Neuronal stem cell (in vitro differentiated cells): Measurements from ENCODE around the gene HNRNPCL4.
"Not testable (repeated sequence)": the region's sequence is repeated elsewhere in the genome, so short reads cannot be mapped to it uniquely, and the experiment has no call there.

ENCODE experiments used
- DNase-seq: peaks from one replicate; pipeline ENCODE4 v3.0.0-alpha.2; 2013; ENCODE audit warnings: low spot score
- H2AFZ ChIP-seq: one replicate; pipeline ENCODE4 v1.6.1; 2013; ENCODE audit warnings: mild to moderate bottlenecking, low read length, inconsistent platforms
- H2AK5ac ChIP-seq: 2 replicates; pipeline ENCODE4 v1.6.1; 2013; ENCODE audit warnings: low read depth, mild to moderate bottlenecking, inconsistent platforms, low read length, moderate library complexity, mixed read lengths
- H2BK120ac ChIP-seq: 2 replicates; pipeline ENCODE4 v1.6.1; 2013; ENCODE audit warnings: low read depth, mild to moderate bottlenecking, inconsistent platforms, low read length, moderate library complexity, mixed read lengths
- H2BK12ac ChIP-seq: one replicate; pipeline ENCODE4 v1.6.1; 2013; ENCODE audit warnings: low read length, inconsistent platforms
- H2BK15ac ChIP-seq: 2 replicates; pipeline ENCODE4 v1.6.1; 2013; ENCODE audit warnings: mild to moderate bottlenecking, low read length, inconsistent platforms, mixed read lengths
- H2BK5ac ChIP-seq: one replicate; pipeline ENCODE4 v1.6.1; 2013; ENCODE audit warnings: inconsistent platforms, mild to moderate bottlenecking, low read length, moderate library complexity
- H3K14ac ChIP-seq: one replicate; pipeline ENCODE4 v1.6.1; 2013; ENCODE audit warnings: low read length, inconsistent platforms
- H3K18ac ChIP-seq: 2 replicates; pipeline ENCODE4 v1.6.1; 2013; ENCODE audit warnings: low read length, inconsistent platforms
- H3K23ac ChIP-seq: 2 replicates; pipeline ENCODE4 v1.6.1; 2013; ENCODE audit warnings: low read depth, mild to moderate bottlenecking, mixed read lengths, low read length, inconsistent platforms; ENCODE audit not compliant: poor library complexity
- H3K27ac ChIP-seq: replicated peaks from 3 replicates; pipeline ENCODE4 v1.5.1; 2013; ENCODE audit warnings: low read length, inconsistent platforms
- H3K27me3 ChIP-seq, 3 experiments: 2 replicates each; pipeline ENCODE4 v1.6.1; 2013; ENCODE audit warnings: low read length in 3 of 3, mild to moderate bottlenecking in 2 of 3, inconsistent platforms in 1 of 3, low read depth in 1 of 3, mixed read lengths in 1 of 3, moderate library complexity in 1 of 3; ENCODE audit not compliant: control insufficient read depth in 3 of 3, insufficient read depth in 3 of 3
- H3K36me3 ChIP-seq, 2 donors: replicated peaks in 1 of 2; 2 replicates each; pipeline ENCODE4 v1.6.1; 2013; ENCODE audit warnings: low read length in 2 of 2; ENCODE audit not compliant: control insufficient read depth in 2 of 2, insufficient read depth in 2 of 2
- H3K4ac ChIP-seq: 2 replicates; pipeline ENCODE4 v1.6.1; 2013; ENCODE audit warnings: inconsistent platforms, mild to moderate bottlenecking, low read length, moderate library complexity
- H3K4me1 ChIP-seq, 2 donors: 1 replicate in 1 of 2; 2 replicates in 1 of 2; pipeline ENCODE4 v1.6.1; 2013; ENCODE audit warnings: low read length in 2 of 2, low read depth in 1 of 2; ENCODE audit not compliant: control insufficient read depth in 2 of 2, insufficient read depth in 1 of 2
- H3K4me2 ChIP-seq: one replicate; pipeline ENCODE4 v1.6.1; 2013; ENCODE audit warnings: mild to moderate bottlenecking, low read length, inconsistent platforms; ENCODE audit not compliant: insufficient read depth, poor library complexity, severe bottlenecking
- H3K4me3 ChIP-seq, 2 donors: 2 replicates each; pipeline ENCODE4 v1.5.1; 2013; ENCODE audit warnings: low read length in 2 of 2, mild to moderate bottlenecking in 2 of 2, inconsistent platforms in 1 of 2, moderate library complexity in 1 of 2
- H3K79me1 ChIP-seq: one replicate; pipeline ENCODE4 v1.6.1; 2013; ENCODE audit warnings: low read depth, mild to moderate bottlenecking, inconsistent platforms, low read length, moderate library complexity
- H3K9ac ChIP-seq: one replicate; pipeline ENCODE4 v1.6.1; 2013; ENCODE audit warnings: mild to moderate bottlenecking, low read depth, low read length, inconsistent platforms; ENCODE audit not compliant: poor library complexity
- H3K9me3 ChIP-seq, 2 donors: replicated peaks in 1 of 2; 2 replicates each; pipeline versions ENCODE3 to v1.6.1; 2013; ENCODE audit warnings: low read length in 2 of 2, mild to moderate bottlenecking in 2 of 2, inconsistent platforms in 1 of 2, low read depth in 1 of 2, mixed read lengths in 1 of 2, moderate library complexity in 1 of 2; ENCODE audit not compliant: control insufficient read depth in 2 of 2, insufficient read depth in 1 of 2
- H4K8ac ChIP-seq: one replicate; pipeline ENCODE4 v1.6.1; 2013; ENCODE audit warnings: low read depth, mild to moderate bottlenecking, inconsistent platforms, low read length, moderate library complexity
- H4K91ac ChIP-seq: one replicate; pipeline ENCODE4 v1.6.1; 2013; ENCODE audit warnings: low read length, low read depth, mild to moderate bottlenecking, inconsistent platforms; ENCODE audit not compliant: poor library complexity
- WGBS, 2 donors: extraction: QIAGEN DNeasy Blood & Tissue Kit; methylation state at CpG; one replicate each; pipeline ENCODE4 v1.1.7; 2013; ENCODE audit warnings: missing lambda C conversion rate in 2 of 2, mixed read lengths in 1 of 2; ENCODE audit not compliant: insufficient read length in 2 of 2, insufficient replicate concordance in 1 of 2; ENCODE audit errors: extremely low coverage in 2 of 2; 5-methylcytosine and 5-hydroxymethylcytosine counted together

Gene HNRNPCL4

DNA sequence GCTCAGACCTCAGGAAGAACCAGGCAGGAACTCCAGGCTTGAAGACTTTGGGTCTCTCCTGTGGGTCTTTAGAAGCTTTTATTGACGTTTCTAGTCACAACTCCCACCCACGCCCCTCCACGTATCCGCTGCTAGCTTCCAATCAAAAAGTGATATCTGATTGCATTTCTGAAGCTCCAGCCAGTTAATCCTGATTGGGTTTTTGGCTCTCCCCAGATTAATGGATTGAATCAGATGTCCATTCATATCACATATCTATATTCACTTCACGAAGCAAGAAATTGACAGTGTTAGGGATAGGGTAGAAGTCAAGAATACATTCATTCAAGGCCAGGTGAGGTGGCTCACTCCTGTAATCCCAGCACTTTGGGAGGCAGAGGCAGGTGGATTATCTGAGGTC, 9.5 kb downstream of the HNRNPCL4 start, which contains the start of gene PRAMEF26:
Gene PRAMEF26, minus strand, starts transcription at position 101 of the 400 bp plus-strand sequence. CDS start 2,914 bp downstream, outside the sequence.
- H3K14ac ChIP-seq, H2BK15ac ChIP-seq: not testable (repeated sequence)

DNA sequence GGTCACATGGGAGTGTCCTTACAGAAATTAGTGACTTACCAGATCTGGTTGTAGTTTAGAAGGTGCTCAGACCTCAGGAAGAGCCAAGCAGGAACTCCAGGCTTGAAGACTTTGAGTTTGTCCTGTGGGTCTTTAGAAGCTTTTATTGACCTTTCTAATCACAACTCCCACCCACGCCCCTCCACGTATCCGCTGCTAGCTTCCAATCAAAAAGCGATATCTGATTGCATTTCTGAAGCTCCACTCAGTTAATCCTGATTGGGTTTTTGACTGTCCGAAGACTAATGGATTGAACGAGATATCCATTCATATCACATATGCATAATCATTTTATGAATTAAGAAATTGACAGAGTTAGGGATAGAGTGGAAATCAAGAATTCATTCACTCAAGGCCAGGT, 48.7 kb downstream of the HNRNPCL4 start, which contains the start of gene HNRNPCL2:
Gene HNRNPCL2, minus strand, starts transcription at position 101 of the 400 bp plus-strand sequence. CDS start 454 bp downstream, outside the sequence.
- not testable (repeated sequence) for H3K4ac ChIP-seq, H3K79me1 ChIP-seq, H3K18ac ChIP-seq, H2BK5ac ChIP-seq, H3K4me2 ChIP-seq, H2AFZ ChIP-seq, H3K36me3 ChIP-seq, H2BK12ac ChIP-seq, H3K9ac ChIP-seq, DNase-seq, H3K4me1 ChIP-seq, H3K14ac ChIP-seq, H3K9me3 ChIP-seq, H2AK5ac ChIP-seq, H3K27ac ChIP-seq, H3K23ac ChIP-seq, H2BK120ac ChIP-seq, H4K91ac ChIP-seq, H4K8ac ChIP-seq, H2BK15ac ChIP-seq, H3K27me3 ChIP-seq, H3K4me3 ChIP-seq
- no CpG with 5 or more reads among the region's 6 CpGs for WGBS, 2 donors

More for the DNA sequence above, 9.5 kb downstream of the HNRNPCL4 start, which contains the start of gene PRAMEF26:
- not testable (repeated sequence) for H3K79me1 ChIP-seq, H3K18ac ChIP-seq, H2BK5ac ChIP-seq, H3K4me2 ChIP-seq, H3K27ac ChIP-seq, H2BK12ac ChIP-seq, H3K4ac ChIP-seq, H2BK120ac ChIP-seq, H4K91ac ChIP-seq, H2AK5ac ChIP-seq, H3K23ac ChIP-seq, H3K4me1 ChIP-seq, H3K4me3 ChIP-seq, H3K36me3 ChIP-seq, H3K27me3 ChIP-seq, H2AFZ ChIP-seq, H4K8ac ChIP-seq, H3K9me3 ChIP-seq, DNase-seq, H3K9ac ChIP-seq
- no CpG with 5 or more reads among the region's 5 CpGs for WGBS, 2 donors
